K562 (cell line): ENCODE measurements around the gene TNPO3. TPM values are rescaled to one million over a fixed set of nuclear protein-coding genes. Genes with fewer than 3 reads are reported as not detected.

ENCODE experiments used
- ATAC-seq: fragments of 200-7000 bp; cut with Tn5 transposase; 3 replicates; pipeline ENCODE4 v1.9.1; 2020; ENCODE audit warnings: moderate library complexity
- BruUV-seq: library from RNA; stranded (reverse); fragments of 400-500 nt; replicated peaks from 2 replicates; lab custom pipeline; 2021; lab: Mats Ljungman, UMichigan
- CTCF ChIA-PET: fragments of 300-600 bp; formaldehyde crosslinking; extraction: SDS; loops from one replicate; lab custom pipeline; 2021; ENCODE audit warnings: low intra/inter-chr PET ratio; lab: Yijun Ruan, JAX
- POLR2A ChIA-PET: fragments of 300-600, 350-650 bp; sonication (Branson Sonifier 250); formaldehyde crosslinking; extraction: SDS; loops from one replicate; lab custom pipeline; 2021; ENCODE audit warnings: antibody characterized with exemption, inconsistent platforms; lab: Yijun Ruan, JAX
- DNase-seq, 4 experiments: peaks; one replicate each; pipeline versions ENCODE4 v3.0.0 to v3.0.0-alpha.2; 2011 to 2018; ENCODE audit warnings: low spot score in 3 of 4, mixed read lengths in 3 of 4; ENCODE audit errors: extremely low read depth in 1 of 4
- FAIRE-seq: peaks from 2 replicates; lab custom pipeline; 2011; peaks lifted over from hg19 to GRCh38; lab: Jason Lieb, UNC
- H2AFZ ChIP-seq: 2 replicates; pipeline ENCODE4 v1.6.0; 2011; ENCODE audit warnings: low read depth, low read length, control low read depth, inconsistent platforms
- H3K27ac ChIP-seq: fragments of 200-600 bp; 3 replicates; pipeline ENCODE4 v1.8.0; 2011; ENCODE audit warnings: low read depth, mild to moderate bottlenecking, control low read depth, inconsistent platforms, low read length, moderate library complexity, mixed read lengths; ENCODE audit errors: extremely low read depth
- H3K27me3 ChIP-seq, 2 experiments: fragments of 300-600 bp in 1 of 2; 2 replicates in 1 of 2; 3 replicates in 1 of 2; pipeline versions ENCODE4 v1.6.0 to v1.8.0; 2011; ENCODE audit warnings: inconsistent platforms in 2 of 2, low read length in 2 of 2, mild to moderate bottlenecking in 1 of 2, mixed read lengths in 1 of 2, moderate library complexity in 1 of 2; ENCODE audit not compliant: control insufficient read depth in 2 of 2, insufficient read depth in 2 of 2
- H3K36me3 ChIP-seq: fragments of 300-600 bp; 3 replicates; pipeline ENCODE4 v1.8.0; 2011; ENCODE audit warnings: mild to moderate bottlenecking, low read length, inconsistent platforms; ENCODE audit not compliant: control insufficient read depth, insufficient read depth
- H3K4me1 ChIP-seq, 2 experiments: fragments of 200-600 bp in 1 of 2; replicated peaks in 1 of 2; 2 replicates in 1 of 2; 3 replicates in 1 of 2; pipeline versions ENCODE4 v1.5.1 to v1.8.0; 2011; ENCODE audit warnings: inconsistent platforms in 2 of 2, low read length in 2 of 2, mild to moderate bottlenecking in 1 of 2, mixed read lengths in 1 of 2, moderate library complexity in 1 of 2; ENCODE audit not compliant: control insufficient read depth in 2 of 2, insufficient read depth in 2 of 2
- H3K4me2 ChIP-seq: 2 replicates; pipeline ENCODE4 v1.6.1; 2011; ENCODE audit warnings: low read length, control low read depth, inconsistent platforms, mixed read lengths; ENCODE audit not compliant: insufficient read depth
- H3K4me3 ChIP-seq: fragments of 200-600 bp; sonication (generic), shearing (Covaris generic); 2 replicates; pipeline ENCODE4 v1.5.1; 2016; ENCODE audit warnings: control low read depth, inconsistent platforms
- H3K79me2 ChIP-seq: fragments of 200-600 bp; 3 replicates; pipeline ENCODE4 v1.8.0; 2011; ENCODE audit warnings: low read length, inconsistent platforms; ENCODE audit not compliant: control insufficient read depth, insufficient read depth
- H3K9ac ChIP-seq, 2 experiments: 2 replicates each; pipeline versions ENCODE4 v1.6.0 to v1.6.1; 2011; ENCODE audit warnings: low read depth in 2 of 2, low read length in 2 of 2, control low read depth in 1 of 2, inconsistent platforms in 1 of 2, mild to moderate bottlenecking in 1 of 2, mixed read lengths in 1 of 2; ENCODE audit not compliant: insufficient read depth in 1 of 2
- H3K9me1 ChIP-seq: one replicate; pipeline ENCODE4 v1.6.0; 2011; ENCODE audit warnings: inconsistent platforms, mild to moderate bottlenecking, low read length, moderate library complexity; ENCODE audit not compliant: control insufficient read depth, insufficient read depth
- H3K9me3 ChIP-seq: replicated peaks from 2 replicates; pipeline ENCODE4 v1.5.1; 2011; ENCODE audit warnings: low read depth, low read length, inconsistent platforms; ENCODE audit not compliant: control insufficient read depth, insufficient read depth
- H4K20me1 ChIP-seq: replicated peaks from 2 replicates; pipeline ENCODE4 v1.6.1; 2011; ENCODE audit warnings: low read length, inconsistent platforms, mixed read lengths; ENCODE audit not compliant: control insufficient read depth, insufficient read depth
- RNF219 ChIP-seq: fragments of 250-450 bp; sonication (Bioruptor Pico); IDR thresholded peaks from 2 replicates; pipeline ENCODE4 v1.5.0; 2022; ENCODE audit warnings: mild to moderate bottlenecking
- SIN3A ChIP-seq, 2 experiments: fragments of 150-350 bp in 1 of 2; IDR thresholded peaks; 2 replicates each; pipeline ENCODE4 v1.6.1; 2011 to 2016; ENCODE audit warnings: borderline replicate concordance in 2 of 2, low read depth in 2 of 2, low read length in 2 of 2, mild to moderate bottlenecking in 2 of 2, moderate library complexity in 2 of 2; ENCODE audit not compliant: control insufficient read depth in 1 of 2
- ZBTB40 ChIP-seq, 2 experiments: fragments of 450-650 bp in 1 of 2; sonication (generic) in 1 of 2; formaldehyde crosslinking in 1 of 2; IDR thresholded peaks; 2 replicates each; pipeline versions ENCODE4 v1.7.1 to v1.9.0; 2016 to 2022; ENCODE audit warnings: inconsistent platforms in 1 of 2, mild to moderate bottlenecking in 1 of 2, missing genetic modification reagents in 1 of 2
- ZNF436 ChIP-seq: fragments of 250-450, 450-650 bp; sonication (Bioruptor Pico); formaldehyde crosslinking; IDR thresholded peaks from 2 replicates; pipeline ENCODE4 v1.7.0; 2020; ENCODE audit warnings: mild to moderate bottlenecking
- WGBS: fragments of 100-300 bp; shearing (Covaris generic); methylation state at CpG from one replicate; pipeline ENCODE4 v1.1.6; 2016; ENCODE audit warnings: low coverage, mixed read lengths; ENCODE audit not compliant: insufficient coverage; ENCODE audit errors: missing lambda C conversion rate; 5-methylcytosine and 5-hydroxymethylcytosine counted together
- in situ Hi-C: fragments of 300-500 bp; cut with MboI; formaldehyde crosslinking; loops from 4 replicates; pipeline ENCODE4 v1.15.0; 2018; ENCODE audit warnings: inconsistent platforms, mixed read lengths
- intact Hi-C: fragments of 100-400 bp; cut with micrococcal nuclease; formaldehyde crosslinking; loops from 2 replicates; pipeline ENCODE4 v1.14.2; 2022
- polyA plus RNA-seq, 8 experiments: library from polyadenylated mRNA; depleted of rRNA in 4 of 8; stranded (reverse) in 5 of 8; unstranded in 3 of 8; fragments of >200 nt; fragmentation: Nextera tagmentation in 2 of 8; fragmentation: Illumina TruSeq in 1 of 8; extraction: Ambion mirVana in 2 of 8; extraction: Trizol in 1 of 8; gene quantifications; 2 replicates each; pipeline versions ENCODE4 v1.2.1 to v1.2.3, GENCODE V29; 2011 to 2014; ENCODE audit warnings: inconsistent platforms in 1 of 8, missing spikeins in 1 of 8
- total RNA-seq, 7 experiments: library from RNA; depleted of rRNA in 6 of 7; stranded (reverse); fragments of >200 nt in 6 of 7; fragmentation: Illumina TruSeq in 2 of 7; extraction: Trizol in 2 of 7; gene quantifications; 2 replicates each; pipeline versions ENCODE4 v1.2.1 to v1.2.3, GENCODE V29; 2011 to 2021; ENCODE audit warnings: low replicate concordance in 1 of 7
- TF ChIP-seq, protein P1 (sequence below): fragments of 450-650 bp; formaldehyde crosslinking; IDR thresholded peaks from 2 replicates; pipeline ENCODE4 v1.4.0; 2020; ENCODE audit warnings: mild to moderate bottlenecking, moderate library complexity

TNPO3 gene
- total and polyA plus RNA-seq, 9 of the 15 experiments (the other 6 are each of a cell fraction or from before 2014, with no cell fraction given), result 35.8 to 125 (median 110) TPM

- Histone ChIP-seq H3K9ac (peak overlapping the region; percentile 98 to 99), H3K36me3 (peaks cover 27% of the 10 kb centered on the region), H3K4me3 (peak overlapping the region; percentile 80), H3K27me3 (no peaks in the 10 kb centered on the region), H3K9me1 (no peaks in the 10 kb centered on the region), H2AFZ (peak overlapping the region; percentile 96), H3K4me2 (peak overlapping the region; percentile 99), H3K79me2 (peaks cover 64% of the 10 kb centered on the region), H3K27ac (peak overlapping the region; percentile 99), H3K4me1 (peaks cover 18 to 21% of the 10 kb centered on the region in 2 experiments; a peak in 4 of 5 replicates), H4K20me1 (peaks cover 28% of the 10 kb centered on the region), H3K9me3 (no peaks in the 10 kb centered on the region)
- ChIA-PET POLR2A (interaction anchor here (0.6 to 5.6 kb wide), 16 partner anchors 9 to 372 kb away, joined by 3 to 149 read pairs (median 4); no protein-coding TSS in a partner anchor), CTCF (interaction anchor here (0.9 kb wide), 1 partner anchor 38 kb away, joined by 5 read pairs; no protein-coding TSS in a partner anchor)
- DNase-seq, result no peak
- in situ Hi-C loops, result no loop called here
- no TSS peak for BruUV-seq
- 0% methylated on average over 10 of the region's 10 CpGs for WGBS
- FAIRE-seq, result no peak
- intact Hi-C loops, result loop anchor here (1.0 kb wide), 1 partner anchor 37 kb away; no protein-coding TSS in a partner anchor
- ATAC-seq, result peak; percentile 16
- TF ChIP-seq ZBTB40 (IDR thresholded peaks at IDR 0.05), result peak; percentile 8; the same call in 1 of the 2 replicates
- TF ChIP-seq ZBTB40 (CRISPR knock-in tag; IDR thresholded peaks at IDR 0.05), result no peak
- TF ChIP-seq SIN3A (IDR thresholded peaks at IDR 0.05; ENCODE audit: borderline replicate concordance in 2 of 2, control insufficient read depth in 1 of 2, low read depth in 2 of 2, low read length in 2 of 2), result 0 out of 4 replicates have a peak, but pooled peaks of 1 of the 2 experiments have one; percentile 4
- TF ChIP-seq, protein P1, sequence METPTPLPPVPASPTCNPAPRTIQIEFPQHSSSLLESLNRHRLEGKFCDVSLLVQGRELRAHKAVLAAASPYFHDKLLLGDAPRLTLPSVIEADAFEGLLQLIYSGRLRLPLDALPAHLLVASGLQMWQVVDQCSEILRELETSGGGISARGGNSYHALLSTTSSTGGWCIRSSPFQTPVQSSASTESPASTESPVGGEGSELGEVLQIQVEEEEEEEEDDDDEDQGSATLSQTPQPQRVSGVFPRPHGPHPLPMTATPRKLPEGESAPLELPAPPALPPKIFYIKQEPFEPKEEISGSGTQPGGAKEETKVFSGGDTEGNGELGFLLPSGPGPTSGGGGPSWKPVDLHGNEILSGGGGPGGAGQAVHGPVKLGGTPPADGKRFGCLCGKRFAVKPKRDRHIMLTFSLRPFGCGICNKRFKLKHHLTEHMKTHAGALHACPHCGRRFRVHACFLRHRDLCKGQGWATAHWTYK (CRISPR knock-in tag), result no peak; the same call in 1 of the 2 replicates
- TF ChIP-seq ZNF436, result peak; percentile 9; the same call in 1 of the 2 replicates
- 0 out of 2 replicates have a peak, but pooled peaks have one; percentile 27 for TF ChIP-seq RNF219 (CRISPR knock-in tag)
These were observed 923 bp downstream of the TNPO3 start for GRCh38 chr7:129053938-129054437.
